GM21737 (cell line): Measurements from ENCODE around the gene RTP1.
A peak's percentile ranks its signal among the peaks of the same experiment; 100 is the strongest.
"Not testable (repeated sequence)": the region's sequence is repeated elsewhere in the genome, so short reads cannot be mapped to it uniquely, and the experiment has no call there.

Experiments
- ATAC-seq: cut with Tn5 transposase; IDR thresholded peaks from one replicate; pipeline ENCODE4 v1.9.1; 2021; ENCODE audit warnings: mild to moderate bottlenecking, moderate library complexity; ENCODE audit not compliant: unreplicated experiment

RTP1 gene

DNA sequence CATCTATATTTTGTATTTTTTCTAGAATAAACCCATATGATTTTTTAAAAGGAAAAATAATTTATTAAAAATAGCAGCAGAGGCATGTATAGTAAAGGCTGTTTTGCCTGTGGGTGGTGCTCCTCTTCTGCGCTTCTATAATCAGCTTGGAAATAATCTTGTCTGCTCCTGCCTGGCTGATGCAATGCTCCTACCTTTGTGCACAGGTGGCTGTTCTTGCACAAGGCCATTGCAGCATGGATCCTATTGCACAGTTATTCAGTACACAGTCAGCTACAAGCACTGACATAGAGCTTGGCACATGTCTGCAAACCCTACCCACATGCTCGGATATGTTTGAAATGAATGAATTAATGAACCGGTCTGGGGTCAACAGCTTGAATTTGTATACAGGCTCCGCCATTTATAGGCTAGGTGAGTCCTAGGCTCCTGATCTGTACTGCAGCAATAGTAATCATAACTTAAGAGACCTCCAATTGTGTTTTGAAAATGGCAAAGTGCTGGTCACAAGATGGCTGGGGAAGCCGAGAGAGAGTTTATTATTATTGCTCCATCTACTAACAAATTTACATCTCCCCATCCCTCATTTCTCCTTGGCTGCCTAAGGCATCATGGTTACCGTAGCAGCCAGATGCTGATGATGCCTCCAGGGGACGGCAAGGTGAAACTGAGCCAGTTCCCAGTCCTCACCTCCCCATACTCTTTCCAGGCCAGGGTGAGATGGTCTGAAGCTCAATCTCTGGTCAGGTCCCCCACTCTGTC is 532 bp upstream of the RTP1 start:
- ATAC-seq, result no peak

DNA sequence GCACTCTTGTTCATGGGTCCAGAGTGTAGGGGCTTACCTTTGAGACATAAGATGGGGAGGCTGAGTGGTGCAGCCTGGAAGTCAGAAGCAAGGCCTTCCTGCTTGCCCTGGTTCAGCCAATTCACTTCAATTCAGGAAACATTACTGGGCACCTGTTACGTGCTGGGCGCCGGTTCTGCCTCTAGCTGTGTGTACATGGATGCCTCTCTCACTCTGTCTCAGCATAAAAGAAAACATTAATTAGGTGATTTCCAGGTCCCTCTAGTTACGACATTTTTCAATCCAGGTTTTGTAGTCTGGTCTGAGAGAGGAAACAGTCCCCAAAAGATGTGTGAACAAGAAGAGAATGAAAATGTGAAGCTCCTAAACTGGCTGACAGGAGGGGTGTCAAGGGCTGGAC is 1.2 kb downstream of the RTP1 start:
- no peak for ATAC-seq

DNA sequence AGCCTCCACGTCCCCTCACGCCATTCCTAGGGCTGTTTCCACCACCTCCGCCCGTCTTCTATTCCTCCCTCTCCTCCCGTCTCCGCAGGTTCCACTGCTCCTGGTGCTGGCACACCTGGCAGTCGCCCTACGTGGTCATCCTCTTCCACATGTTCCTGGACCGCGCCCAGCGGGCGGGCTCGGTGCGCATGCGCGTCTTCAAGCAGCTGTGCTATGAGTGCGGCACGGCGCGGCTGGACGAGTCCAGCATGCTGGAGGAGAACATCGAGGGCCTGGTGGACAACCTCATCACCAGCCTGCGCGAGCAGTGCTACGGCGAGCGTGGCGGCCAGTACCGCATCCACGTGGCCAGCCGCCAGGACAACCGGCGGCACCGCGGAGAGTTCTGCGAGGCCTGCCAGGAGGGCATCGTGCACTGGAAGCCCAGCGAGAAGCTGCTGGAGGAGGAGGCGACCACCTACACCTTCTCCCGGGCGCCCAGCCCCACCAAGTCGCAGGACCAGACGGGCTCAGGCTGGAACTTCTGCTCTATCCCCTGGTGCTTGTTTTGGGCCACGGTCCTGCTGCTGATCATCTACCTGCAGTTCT is 2.3 kb downstream of the RTP1 start:
- ATAC-seq, result not testable (repeated sequence)

DNA sequence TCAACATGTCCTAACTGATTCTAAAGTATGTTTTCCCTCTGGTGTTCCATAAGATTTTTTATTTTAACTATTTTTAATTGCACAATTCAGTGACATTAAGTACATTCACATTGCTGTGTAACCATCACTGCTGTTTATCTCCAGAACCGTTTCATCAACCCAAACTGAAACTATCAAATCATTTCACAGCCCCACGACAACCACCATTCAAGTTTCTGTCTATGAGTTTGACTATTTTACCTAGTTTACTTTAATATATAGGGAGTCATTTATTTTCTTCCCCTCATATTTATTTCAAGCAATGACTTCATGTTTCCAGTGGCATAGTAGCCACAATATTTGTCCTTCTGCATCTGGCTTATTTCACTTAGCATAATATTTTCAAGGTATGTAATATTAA is 8.4 kb downstream of the RTP1 start:
- no peak for ATAC-seq

DNA sequence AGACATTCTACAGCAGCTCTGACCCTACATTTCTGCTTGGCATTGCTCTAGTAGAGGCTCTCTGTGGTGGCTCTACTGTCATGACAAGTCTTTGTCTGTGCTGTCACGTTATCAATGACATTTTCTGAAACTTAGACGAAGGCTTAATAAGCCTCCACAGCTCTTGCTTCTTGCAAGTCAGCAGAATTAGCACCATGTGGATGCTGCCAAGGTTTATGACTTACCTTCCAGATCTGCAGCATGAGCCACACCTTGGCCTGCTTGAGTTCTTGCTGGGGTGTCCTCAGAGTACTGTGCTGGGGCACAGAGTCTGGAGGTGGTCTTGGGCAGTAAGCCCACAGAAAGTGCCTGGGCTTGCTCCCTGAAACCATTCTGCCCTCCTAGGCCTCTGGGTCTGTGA is 9.8 kb downstream of the RTP1 start:
- ATAC-seq, result no peak

DNA sequence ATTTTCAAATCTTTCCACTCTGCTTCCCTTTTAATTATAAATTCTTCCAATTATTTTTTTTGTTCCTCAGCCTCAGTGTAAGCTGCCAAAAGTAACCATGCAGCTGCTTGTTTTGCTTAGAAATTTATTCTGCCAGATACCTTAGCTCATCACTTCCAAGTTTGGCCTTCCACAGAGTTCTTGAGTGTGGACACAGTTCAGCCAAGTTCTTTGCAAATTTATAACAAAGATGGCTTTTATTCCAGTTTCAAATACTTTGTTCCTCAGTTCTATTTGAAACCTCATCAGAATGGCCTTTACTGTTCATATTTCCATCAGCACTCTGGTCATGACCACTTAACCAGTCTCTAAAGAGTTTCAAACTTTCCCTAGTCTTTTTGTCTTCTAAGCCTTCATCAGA is 10.3 kb downstream of the RTP1 start:
- ATAC-seq, result no peak

DNA sequence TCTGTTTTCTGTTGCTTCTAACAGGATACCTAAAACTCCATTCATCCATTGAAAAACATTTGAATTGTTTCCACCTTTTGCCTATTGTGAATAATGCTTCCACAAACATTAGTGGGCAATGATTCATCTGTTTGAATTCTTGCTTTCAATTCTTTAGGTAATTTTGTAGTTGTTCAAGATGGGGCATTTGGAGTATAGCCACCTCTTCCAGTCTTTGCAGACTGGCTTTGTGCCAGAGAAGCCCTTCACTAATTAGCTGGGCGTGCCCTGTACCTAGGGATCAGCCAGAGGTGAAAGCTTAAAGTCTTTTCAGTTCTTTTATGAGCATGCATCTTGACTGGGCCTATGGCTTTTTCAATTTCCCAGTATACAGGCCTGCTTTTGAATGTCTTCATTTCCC is 10.9 kb downstream of the RTP1 start:
- no peak for ATAC-seq

DNA sequence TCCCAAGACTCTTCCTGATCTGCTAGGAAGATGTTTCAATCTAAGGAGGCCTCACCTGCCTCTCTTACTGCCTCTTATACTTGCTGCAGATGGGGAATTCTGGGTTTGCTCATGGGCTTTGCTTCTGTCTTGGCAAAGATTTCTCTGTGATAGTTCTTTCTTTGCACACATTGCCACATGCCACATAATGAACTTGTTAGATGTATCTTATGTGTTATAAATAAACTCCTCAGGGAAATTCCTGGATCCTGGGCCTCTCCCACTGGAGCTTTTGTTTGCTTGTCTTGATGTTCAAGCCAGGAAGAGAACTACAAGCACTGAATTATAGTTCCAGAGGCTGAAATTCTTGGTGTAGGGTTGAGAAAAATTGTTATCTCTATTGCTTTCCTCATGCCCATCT is 12.2 kb downstream of the RTP1 start:
- ATAC-seq, result no peak

GRCh38 chr3:187210091-187210490 is 12.8 kb downstream of the RTP1 start:
- no peak for ATAC-seq

DNA sequence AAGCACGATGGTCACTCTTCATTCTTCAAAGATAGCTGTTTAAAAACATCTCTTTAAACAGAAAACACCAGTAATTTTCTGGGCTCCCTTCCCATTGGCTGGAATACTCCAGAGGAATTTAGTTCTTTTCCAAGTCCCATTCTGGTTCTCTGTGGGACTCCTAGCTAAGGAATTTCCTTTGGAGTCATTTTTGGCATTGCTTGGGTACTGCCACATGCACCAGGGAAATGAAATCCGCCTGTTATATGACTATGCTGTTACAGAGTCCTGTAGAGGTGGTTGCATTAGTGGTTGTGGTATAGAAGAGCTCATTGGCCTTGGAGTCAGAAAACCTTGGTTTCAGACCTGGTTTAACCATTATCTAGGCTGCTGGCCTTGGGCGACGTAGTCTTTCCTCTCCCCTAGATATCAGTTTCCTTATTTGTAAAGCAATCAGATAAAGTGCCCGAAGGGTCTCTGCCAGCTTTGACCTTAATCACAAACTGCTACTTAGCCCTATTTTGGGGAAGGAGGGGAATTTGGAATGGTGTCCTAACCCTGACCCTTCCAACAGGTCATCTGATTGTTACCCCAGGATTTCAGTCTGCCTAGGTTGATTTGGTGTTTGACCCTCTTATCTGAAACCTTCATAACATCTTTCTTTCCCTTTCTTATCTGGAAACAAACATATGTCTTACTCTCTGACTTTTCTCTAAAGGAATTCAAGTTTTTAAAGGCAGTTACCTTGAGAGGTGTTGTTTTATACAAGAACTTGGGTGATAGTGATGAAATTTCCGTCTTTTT is 13.4 kb downstream of the RTP1 start:
- ATAC-seq, result peak; percentile 83

GRCh38 chr3:187211532-187212195 is 14.4 kb downstream of the RTP1 start:
- ATAC-seq, result no peak

GRCh38 chr3:187212196-187212545 is 14.9 kb downstream of the RTP1 start:
- no peak for ATAC-seq

DNA sequence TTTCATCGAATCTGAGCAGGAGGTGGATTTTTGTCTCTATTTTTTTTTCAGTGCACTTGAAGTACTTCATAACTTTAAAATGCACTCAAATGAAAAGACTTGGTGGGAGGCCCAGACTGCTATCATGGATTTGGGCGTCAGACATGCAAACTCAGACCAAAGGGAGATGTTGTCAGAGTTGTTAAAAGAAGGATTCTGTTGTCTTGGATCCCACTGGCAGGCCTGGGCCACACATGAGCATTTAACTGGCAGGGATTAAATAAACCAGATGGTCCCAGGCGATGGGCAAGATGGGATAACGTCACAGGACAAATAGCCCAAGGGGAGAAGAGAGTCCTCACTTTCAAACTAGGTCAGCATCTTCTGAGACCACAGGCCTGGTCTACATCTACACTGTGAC is 15.4 kb downstream of the RTP1 start:
- no peak for ATAC-seq

DNA sequence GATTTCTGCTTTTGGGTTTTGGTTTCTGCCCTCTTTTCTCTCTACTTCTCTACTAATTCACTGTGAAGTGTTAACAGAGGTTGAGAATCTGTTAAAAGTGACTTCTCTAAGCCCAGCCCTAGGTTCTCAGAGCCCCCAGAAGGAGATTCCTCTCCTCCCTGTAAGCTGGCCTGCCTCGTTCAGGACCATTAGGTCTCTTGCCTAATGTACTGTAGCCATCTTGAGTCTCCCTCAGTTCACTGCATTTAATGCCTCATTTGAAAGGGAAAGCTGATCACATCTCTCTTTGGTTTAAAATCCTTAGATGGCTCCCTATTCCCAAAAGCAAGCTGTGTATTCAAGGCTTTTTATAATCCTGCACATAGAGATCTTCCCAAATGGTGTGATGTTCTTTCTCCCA is 16.3 kb downstream of the RTP1 start:
- ATAC-seq, result no peak

DNA sequence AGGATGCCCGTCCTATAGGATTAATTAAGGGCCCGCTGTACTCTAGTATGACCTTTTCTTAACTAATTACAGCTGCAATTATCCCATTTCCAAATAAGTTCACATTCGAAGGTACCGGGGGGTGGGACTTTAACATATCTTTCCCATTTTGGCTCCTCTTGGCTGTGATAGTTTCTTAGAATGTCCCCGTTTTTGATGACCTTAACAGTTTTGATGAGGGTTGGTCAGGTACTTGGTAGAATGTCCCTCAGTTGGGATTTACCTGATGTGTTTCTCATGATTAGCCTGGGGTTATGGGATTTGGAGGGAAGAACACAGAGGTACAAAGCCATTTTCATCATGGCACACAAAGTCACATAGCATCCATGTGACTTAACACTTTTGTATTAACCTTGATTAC is 18.2 kb downstream of the RTP1 start:
- no peak for ATAC-seq

- ATAC-seq, result no peak
These were observed 25.5 kb downstream of the RTP1 start for GRCh38 chr3:187222801-187223200.

DNA sequence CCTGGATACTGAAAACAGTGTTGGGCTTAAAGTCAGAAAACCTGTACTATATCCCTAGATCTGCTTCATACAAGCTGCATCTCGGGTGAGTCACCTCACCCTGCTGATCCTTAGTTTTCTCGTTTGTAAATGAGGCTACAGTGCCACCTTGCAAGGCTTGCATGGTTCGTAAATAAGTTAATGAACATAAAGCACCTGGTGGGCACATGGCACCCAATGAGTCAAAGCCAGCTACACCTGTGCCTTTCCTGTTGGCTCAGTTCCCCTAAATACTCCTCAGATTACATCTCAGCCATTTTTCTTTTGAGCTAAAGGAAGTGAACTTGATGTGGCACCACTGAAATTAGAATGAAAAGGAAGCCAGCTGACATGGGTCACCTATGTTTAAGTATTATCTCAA is 26.5 kb downstream of the RTP1 start:
- no peak for ATAC-seq

- no peak for ATAC-seq
These were observed 30.5 kb downstream of the RTP1 start for GRCh38 chr3:187227658-187228258.

- ATAC-seq, result no peak
These were observed 31.5 kb downstream of the RTP1 start for GRCh38 chr3:187228740-187229139.

- ATAC-seq, result no peak
These were observed 32.7 kb downstream of the RTP1 start for GRCh38 chr3:187230011-187230410.

DNA sequence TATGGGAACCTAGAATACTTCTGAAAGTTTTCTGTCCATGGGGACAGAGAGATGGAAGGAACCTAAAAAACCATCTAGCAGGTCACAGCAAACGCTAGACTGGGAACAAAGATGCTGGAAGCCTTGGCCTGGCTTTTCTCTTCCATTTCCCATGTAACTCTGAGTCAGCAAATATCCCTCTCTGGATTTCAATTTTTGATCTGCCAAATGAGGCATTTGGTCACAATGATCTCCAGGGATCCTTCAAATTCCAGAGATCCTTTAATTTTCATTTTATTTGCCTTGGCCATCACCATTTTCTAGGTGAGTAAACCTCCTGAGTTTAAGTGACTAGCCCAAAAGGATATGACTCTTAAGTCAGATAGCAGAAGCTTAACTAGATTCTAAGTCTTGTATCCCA is 39.7 kb downstream of the RTP1 start:
- no peak for ATAC-seq
